ENCODE measurements around the gene CD300H.
"Not testable (repeated sequence)": the region's sequence is repeated elsewhere in the genome, so short reads cannot be mapped to it uniquely, and the experiment has no call there.

Gene CD300H

DNA sequence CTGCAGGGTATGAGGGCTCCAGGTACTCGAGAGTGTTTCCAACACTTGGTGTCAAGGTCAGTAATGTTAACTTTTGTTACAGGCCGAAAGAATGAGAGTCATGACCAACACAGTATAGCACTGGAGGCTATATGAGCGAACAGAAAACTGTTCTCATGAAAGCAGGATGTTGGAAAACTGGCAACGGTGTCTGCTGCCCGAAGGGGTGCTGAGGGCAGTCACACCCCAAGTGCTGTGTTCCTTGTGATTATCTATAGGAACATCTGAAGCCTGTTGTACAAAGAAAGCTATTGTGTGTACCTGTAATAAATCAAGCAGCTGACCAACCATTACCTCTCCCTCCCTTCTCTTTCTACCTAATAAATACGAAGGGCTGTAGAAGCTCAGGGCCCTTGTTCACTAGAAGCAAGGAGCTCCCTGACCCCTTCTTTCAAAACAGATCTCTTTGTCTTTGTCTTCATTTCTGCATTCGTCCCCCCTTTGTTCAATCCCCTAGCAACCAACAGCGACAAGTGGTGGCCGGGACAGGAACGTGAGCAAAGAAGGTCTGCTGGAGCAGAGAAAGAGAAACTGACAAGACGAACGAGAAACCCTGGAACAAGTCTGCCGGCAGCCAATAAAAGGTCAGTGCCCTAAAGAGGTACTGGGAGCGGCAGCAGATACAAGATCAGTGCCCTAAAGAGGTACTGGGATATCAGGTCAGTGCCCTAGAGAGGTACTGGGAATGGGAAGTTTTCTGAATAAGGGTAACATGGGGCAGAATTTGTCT, 17.2 kb upstream of the CD300H start:
- DNase-seq = no peak

DNA sequence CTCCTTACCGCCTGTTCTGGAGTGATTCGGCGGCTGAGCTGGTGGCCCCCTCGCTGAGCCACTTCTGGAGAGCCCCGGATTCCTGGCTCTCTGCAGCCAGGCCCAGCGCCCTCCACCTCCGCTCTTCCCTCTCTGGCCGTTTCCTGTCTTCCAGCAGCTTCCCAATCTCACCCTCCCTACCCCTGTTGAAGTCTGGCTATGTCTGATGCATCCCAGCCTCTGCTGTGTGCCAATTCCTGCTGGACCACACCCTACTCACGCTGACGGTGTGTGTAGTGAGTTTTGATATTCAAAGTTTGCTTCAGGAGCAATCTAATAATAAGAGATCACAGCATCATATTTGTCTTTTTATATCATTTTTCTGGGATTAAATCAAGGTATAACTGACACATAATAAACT, 15.3 kb upstream of the CD300H start:
- DNase-seq = no peak

DNA sequence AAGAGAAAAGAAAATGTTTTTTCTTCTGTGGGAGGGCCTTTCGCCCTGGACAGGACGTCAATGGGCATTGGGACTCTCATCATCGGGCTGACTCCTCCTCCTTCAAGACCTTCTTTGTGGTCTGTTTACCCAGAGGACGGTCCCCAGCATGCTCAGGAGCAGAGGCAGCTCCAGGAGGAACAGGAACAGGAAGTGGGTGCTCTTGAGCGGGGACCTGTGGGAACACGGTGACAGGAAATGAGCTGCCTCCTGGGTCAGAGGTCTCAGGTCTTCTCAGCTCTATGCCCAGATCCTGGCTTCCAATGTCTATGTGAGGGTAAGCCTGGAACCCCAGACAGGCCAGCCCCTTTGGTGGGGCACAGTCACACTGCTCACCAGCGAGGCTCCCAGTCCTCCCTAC, 12.6 kb upstream of the CD300H start:
- no peak for DNase-seq

DNA sequence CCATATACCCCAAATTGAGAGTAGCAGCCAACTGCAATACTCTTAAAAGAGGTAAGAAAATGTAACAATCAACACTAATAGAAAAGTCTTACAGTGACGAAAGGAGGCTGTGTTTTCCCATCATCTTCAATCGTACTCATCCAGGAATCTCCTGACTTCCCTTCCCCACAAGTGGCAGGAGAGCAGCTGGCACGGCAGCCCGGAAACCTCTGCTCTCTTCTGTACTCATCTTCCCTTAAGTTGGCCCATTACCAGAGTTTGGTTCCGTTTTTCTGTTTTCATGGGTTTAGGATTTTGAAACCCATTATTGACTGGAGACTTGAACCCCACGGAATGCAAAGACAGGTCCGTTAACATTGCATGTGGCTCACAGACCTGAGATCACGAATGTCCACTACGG, 11.7 kb upstream of the CD300H start:
- no peak for DNase-seq

DNA sequence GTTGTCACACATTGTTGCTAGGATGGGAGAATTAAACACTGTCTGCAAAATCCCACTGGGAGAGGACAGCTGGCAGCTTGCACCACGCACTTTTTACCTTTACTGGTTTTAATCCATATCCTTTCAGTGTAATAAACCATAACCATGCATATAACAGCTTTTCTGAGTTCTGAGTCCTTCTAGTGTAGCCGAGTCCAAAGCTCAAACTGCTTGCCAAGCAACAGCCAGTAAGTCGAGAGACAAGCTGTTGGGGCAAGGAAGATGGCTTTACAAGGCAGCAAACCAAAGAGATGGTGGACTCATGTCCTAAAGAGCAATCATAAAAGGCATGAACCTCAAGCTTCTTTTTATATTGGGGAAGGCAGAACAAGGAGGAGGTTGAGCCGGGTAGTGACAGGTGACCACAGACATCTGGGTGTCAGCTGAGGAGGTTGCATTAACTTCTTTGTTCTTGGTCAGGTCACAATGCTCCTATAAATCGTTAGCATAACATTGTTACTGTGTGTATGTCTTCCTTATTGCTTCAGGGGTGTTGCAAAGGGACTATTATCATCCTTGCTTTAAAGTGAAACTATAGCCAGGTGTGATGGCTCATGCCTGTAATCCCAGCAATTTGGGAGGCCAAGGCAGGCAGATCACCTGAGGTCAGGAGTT, 7.3 kb upstream of the CD300H start:
- DNase-seq = no peak

DNA sequence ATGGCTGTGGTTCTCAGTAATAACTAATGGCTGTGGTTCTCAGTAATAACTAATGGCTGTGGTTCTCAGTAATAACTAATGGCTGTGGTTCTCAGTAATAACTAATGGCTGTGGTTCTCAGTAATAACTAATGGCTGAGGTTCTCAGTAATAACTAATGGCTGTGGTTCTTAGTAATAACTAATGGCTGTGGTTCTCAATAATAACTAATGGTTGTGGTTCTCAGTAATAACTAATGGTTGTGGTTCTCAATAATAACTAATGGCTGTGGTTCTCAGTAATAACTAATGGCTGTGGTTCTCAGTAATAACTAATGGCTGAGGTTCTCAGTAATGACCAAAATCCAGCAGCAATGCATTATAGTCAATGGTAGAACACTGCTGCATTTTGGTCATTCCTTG, 6.3 kb upstream of the CD300H start:
- DNase-seq = not testable (repeated sequence)

DNA sequence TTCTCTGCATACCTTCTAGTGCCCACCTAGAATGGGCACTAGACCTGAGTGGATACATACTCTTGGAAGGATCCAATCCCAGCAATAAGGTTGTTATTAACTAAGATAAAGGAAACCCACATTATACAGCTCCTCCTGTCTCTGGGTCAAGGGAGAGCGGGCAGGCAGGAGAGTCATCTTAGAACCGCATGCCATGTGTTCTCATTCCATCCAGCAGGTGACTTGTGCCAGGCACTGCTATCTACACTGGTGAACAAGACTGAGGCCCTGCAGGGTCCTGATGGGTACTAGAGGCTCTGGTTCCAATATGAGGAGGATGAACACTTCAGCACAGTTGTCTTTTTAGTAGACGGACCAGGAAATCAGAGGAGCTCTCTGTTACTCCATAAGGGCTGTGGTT, 5.9 kb upstream of the CD300H start:
- DNase-seq = no peak

DNA sequence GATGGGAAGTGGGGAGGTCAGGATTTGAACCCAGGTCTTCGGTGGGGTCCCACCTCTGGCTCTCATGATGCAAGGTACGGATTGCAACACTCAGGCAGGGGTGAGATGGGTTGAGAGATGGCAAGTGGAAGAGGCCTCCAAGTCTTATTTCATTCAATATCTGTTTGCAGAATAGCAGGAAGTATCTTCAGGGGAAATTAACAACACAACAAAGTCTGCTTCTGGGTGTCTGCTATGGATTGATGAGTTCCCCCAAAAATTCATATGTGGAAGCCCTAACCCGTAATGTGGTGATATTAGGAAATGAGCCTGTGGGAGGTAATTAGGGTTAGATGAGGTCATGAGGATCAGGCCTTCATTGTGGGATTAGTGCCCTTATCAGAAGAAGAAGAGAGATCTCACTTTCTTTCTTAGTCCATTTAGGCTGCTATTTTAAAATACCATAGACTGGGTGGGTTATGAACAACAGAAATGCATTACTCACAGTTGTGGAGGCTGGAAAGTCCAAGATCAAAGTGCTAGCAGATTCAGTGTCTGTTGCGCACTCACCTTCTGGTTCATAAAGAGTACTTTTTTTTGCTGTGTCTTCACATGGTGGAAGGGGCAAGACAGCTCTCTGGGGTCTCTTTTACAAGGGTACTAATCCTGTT, 4.4 kb upstream of the CD300H start:
- no peak for DNase-seq

DNA sequence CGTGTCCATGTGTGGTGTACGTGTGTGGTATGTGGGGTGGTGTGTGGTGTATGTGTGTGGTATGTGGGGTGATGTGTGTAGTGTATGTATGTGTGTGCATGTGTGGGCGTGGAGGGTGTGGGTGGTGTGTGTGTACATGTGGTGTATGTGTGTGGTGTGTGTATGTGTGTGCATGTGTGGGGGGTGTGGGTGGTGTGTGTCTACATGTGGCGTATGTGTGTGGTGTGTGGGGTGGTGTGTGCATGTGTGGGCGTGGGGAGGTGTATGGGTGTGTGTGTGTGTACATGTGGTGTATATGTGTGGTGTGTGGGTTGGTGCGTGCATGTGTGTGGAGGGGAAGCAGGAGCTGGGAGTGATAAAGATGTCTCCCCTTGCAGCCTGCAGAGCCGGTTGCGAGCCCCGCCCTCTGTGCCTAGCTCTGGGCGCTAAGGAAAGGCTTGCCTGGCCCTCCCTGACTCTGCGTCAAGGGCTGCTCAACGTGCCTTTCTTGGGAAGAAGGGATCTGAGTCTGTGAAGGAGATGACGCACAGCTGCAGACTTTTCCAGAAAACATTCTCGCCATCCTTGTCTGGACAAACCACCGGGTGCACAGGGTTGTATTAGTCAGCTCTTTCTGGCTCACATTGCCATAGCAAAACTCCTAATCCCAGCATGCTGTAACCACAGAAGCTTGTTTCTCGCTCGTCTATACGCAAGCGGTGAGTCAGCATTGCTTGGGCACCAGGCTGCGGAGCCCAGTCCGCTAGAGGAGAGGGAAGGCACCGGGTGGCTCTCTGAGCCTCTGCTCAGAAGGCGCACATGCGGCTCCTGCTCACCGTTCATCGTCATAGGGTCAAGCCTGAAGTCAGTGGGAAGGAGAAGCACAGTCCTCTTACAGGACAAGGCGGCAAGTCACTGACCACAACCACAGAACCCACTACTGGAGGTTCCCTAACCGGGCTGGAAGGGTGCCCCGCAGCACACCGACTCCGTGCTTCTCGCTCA, 2.0 kb upstream of the CD300H start:
- DNase-seq = no peak

DNA sequence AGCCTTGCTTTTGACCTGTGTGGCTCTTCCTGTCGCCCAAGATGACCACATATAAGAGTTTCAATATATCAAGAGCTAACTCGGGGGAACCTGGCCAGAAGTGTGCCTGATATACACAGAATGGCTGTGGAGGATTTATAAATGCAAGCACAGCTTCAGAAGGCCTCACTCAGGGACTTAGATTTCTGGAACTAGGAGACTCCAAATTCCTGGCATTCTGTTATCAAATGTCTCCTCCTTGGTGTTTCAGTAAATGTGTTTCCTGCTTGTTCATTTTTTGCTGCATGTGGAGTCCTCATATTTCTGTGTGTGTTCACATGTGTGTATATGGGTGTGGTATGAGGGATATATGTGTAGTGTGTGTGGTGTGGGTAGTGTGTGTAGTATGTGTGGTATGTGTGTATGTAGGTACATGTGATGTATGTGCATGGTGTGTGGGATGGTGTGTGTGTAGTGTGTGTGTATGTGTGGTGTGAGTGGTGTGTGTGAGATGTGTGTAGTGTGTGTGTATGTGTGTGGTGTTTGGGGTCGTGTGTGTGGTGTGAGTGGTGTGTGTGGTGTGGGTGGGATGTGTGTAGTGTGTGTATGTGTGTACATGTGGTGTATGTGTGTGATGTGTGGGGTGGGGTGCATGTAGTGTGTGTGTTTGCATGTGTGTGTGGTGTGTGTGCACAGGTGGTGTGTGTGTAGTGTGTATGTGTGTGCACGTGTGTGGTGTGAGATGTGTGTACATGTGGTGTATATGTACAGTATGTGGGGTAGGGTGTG, 981 bp upstream of the CD300H start:
- no peak for DNase-seq

DNA sequence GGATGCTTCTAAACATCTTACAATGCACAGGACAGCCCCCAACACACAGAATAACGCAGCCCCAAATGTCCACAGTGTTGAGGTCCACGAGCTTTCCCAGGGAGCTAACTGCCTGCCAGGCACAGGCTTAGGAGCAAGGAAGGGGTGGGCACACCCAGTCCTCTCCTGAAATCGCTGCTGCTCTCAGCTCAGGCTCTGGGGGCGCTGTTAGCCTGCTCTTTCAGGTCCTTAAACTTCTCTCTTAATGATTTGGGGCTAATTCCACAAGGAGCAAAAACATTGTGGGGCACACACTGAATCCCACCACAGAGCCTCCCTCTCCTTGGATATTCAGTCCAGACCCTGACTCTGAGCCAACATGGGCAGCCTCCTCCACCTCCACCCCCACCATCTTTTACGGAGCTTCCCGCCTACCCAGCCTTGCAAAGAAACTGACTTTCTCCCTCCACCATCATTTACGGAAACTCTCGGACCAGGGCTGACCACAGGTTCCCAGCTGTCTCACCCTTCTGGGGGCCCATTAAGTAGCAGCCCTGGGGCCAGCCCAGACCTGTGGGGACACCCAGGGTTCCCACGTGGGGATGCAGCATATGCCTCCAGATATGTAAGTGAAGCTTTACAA, 1.1 kb downstream of the CD300H start:
- DNase-seq = no peak

DNA sequence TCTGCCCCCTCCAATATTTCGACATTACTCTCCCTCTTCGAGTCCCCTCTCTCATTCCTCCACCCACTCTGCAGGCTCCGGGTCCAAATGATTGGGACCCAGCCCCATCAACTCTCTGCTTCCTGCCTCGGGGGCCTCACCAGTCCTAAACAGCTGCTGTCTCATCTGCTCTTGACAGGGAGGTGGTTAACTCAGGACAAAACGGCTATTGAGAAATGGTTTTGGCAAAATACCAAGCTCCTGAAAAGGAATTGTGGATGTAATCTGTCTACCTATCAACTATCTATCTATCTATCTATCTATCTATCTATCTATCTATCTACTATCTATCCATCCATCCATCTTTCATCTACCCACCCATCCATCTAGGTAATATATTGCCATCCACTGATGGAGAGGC, 2.2 kb downstream of the CD300H start:
- DNase-seq = no peak

DNA sequence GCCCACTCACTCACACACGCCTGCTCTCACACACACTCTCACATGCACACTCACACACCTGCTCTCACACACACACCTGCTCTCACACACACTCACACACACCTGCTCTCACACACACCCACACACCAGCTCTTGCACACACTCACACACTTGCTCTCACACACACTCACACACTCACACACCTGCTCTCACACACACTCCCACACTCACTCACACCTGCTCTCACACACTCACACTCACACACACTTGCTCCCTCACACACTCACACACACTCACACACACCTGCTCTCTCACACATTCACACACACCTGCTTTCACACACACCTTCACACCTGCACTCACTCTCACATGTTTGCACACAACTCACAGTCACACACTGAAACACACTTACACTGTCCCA, 4.0 kb downstream of the CD300H start:
- no peak for DNase-seq

DNA sequence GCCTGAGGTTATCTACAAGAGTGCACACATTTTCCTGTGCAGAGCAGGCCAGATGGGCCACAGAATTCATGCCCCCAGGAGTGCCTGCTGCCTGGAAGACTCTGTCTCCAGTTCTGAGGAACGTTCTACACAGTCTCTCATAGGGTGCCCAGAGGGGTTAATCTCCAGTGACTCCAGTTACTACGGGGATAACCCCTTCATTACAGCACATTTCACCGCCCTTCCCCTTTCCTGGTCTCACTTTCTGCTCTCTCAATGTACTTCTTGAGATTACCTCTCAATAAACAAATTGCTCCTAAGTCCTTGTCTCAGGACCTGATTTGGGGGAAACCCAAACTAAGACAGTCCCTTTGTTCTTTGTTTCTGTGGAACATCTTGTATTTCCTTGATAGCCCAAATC, 5.7 kb downstream of the CD300H start:
- no peak for DNase-seq

DNA sequence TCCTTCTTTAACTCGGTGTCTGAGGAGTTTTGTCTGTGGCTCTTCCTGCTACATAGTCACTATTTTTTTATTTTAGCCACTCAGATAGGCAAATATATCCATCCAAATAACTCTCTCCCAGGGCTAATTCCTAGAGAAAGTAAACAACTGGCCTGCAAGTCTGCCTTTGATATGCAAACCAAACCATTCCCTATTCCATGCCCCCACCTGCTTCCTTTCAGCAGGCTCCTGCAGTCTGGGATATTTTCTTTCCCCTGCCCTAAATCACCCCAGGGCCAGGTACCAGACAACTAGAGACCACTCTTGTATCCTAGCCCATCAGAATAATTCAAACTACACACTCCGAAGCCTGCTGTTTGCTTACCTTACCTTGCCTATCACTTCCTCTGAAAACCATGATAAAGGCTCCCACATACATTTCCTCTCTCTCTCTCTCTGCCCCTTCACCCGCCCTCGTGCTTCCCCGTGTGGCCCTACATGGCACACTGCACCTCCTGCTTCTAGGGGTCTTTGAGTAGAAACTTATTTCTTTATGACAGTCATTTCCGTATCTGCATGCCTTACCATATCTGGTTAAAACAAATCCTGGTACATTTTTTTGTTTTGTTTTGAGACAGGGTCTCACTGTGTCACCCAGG, 8.3 kb downstream of the CD300H start:
- DNase-seq = no peak

DNA sequence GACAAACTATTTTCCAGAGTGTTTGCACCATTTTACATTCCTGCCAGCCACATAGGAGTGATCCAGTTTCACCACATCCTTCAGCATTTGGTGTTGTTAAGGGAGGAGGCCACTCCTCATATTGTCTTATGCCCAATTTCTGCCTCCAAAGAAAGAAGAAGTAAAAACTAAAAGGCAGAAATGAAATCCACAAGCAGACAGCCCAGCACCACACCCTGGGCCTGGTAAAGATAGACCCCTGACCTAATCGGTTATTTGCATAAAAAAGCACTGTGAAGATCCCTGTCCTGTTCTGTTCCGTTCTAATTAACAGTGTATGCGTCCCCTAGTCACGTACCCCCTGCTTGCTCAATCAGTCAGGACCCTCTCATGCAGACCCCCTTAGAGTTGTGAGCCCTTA, 8.9 kb downstream of the CD300H start:
- not testable (repeated sequence) for DNase-seq

DNA sequence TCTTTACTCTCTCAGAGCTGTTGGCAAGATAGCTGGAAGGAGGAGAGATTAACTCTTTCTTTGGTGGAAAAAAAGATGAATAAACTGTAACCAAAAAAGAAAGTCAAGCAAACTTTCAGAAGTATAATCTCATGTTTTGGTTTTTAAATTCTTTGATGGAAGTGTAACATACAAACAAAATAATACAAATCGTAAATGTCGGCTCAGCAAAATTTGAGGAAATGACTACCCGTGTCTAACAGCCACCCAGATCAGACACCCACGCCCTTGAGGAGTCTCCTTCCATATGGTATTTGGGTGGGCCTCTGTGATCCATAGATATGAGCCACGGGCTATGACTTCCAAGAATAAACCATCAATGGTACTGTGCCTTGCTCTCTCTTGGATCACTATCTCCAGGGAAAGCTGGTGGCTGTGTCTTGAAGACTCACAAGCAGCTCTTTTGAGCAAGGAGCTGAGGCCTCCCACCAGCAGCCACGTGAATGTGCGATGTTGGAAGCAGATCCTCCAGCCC, 11.8 kb downstream of the CD300H start:
- no peak for DNase-seq

DNA sequence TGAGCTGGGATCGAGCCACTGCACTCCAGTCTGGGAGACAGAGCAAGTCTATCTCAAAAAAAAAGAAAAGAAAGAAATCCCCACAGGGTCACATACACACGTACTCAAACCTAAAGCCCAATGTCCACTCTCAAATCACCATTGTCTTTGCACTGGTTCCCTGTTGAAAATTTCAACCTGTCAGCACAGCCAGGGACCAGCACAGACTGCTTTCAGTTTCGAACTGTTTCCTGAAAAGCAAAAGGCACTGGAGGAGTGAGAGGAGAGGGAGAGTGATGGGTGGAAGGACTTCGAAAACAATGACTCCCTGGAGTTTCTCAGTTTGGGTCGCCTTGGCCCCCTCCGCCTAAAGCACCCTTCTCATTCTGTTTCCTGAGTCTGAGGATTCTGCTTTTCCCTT, 12.4 kb downstream of the CD300H start:
- DNase-seq = no peak

DNA sequence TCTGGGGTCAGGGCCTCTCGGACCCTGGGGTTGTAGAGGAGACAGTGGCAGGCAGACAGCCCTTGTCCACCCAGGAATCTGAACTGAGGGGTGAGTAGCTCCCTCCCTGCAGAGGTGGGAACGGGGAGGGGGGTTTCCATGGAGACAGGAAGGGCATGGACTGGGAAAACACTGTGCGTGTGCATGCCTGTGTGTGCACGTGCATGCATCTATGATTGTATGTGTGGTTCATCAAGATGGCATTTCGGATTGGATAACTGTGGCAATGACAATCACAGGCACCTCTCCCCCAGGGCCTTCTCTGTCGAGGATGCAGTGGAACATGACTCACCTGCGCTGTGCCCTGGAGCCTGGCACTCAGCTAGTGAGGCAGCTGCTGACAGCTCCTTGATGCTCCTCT, 15.3 kb downstream of the CD300H start:
- DNase-seq = no peak

DNA sequence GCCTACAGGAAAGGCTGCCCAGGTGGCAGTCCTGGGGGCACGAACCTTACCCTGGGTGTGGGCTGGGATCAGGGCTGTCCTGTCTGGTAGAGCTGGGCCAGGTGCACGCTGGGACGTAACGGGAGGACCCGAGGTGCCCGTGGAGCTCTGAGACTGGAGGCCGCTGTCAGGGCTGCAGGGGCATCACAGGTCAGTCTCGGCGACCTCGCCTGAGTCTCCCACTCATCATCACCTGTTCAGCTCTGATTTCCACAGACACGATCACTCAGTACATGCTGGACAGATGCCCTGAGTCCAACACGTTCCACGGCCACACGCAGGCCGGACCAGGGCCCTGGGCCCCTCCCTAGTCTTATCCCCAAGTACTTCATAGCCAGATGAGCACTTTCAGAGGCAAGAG, 16.7 kb downstream of the CD300H start:
- no peak for DNase-seq

DNA sequence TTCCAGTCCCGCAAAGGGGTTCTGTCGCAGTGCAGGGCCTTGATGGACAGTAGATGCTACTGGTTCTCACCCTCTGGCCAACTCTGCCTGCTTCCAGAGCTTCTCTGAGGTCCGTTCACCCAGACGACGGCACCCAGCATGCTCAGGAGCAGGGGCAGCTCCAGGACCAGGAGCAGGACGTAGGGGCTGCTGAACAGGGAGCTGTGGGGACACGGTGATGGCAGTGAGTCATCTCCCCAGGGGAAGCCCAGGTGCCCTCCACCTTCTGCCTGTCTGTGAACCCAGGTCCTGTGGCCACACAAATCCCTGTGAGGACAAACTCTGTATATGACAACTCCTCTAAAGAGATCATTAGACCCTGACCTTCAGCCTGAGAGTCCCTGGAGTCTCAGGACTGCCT, 18.0 kb downstream of the CD300H start:
- DNase-seq = no peak

Measured in DMS153 (cell line).